Suprapubic skin (tissue), 4 donors: ENCODE data around the gene NR2F6. TPM values are rescaled to one million over a fixed set of nuclear protein-coding genes. Genes with fewer than 3 reads are reported as not detected.

ENCODE experiments used
- DNase-seq, 2 donors: peaks; one replicate each; pipeline ENCODE4 v3.0.0-alpha.2; 2019; ENCODE audit warnings: low spot score in 2 of 2
- H3K27ac ChIP-seq: fragments of 200-600 bp; sonication (generic); one replicate; pipeline ENCODE4 v1.5.1; 2019
- H3K27me3 ChIP-seq: fragments of 200-600 bp; sonication (generic); one replicate; pipeline ENCODE4 v1.5.1; 2019
- H3K36me3 ChIP-seq: fragments of 200-600 bp; sonication (generic); one replicate; pipeline ENCODE4 v1.5.1; 2019
- H3K4me1 ChIP-seq: fragments of 200-600 bp; sonication (generic); one replicate; pipeline ENCODE4 v1.5.1; 2019
- H3K4me3 ChIP-seq: fragments of 200-600 bp; sonication (generic); one replicate; pipeline ENCODE4 v1.5.1; 2019; ENCODE audit warnings: mild to moderate bottlenecking
- H3K9me3 ChIP-seq: fragments of 200-600 bp; sonication (generic); one replicate; pipeline ENCODE4 v1.5.1; 2019
- EP300 ChIP-seq: sonication (generic); formaldehyde crosslinking; IDR thresholded peaks from one replicate; pipeline ENCODE4 v1.6.1; 2017; ENCODE audit warnings: antibody characterized with exemption
- POLR2A ChIP-seq, 2 donors: fragments of 450-650 bp; IDR thresholded peaks; one replicate each; pipeline ENCODE4 v1.6.1; 2017; ENCODE audit warnings: antibody characterized with exemption in 2 of 2, mild to moderate bottlenecking in 2 of 2, moderate library complexity in 2 of 2
- POLR2AphosphoS5 ChIP-seq, 3 donors: sonication (generic); formaldehyde crosslinking; IDR thresholded peaks; one replicate each; pipeline ENCODE4 v1.6.1; 2017; ENCODE audit warnings: antibody characterized with exemption in 3 of 3
- WGBS: methylation state at CpG from one replicate; pipeline ENCODE4 v1.1.5; 2018; 5-methylcytosine and 5-hydroxymethylcytosine counted together
- total RNA-seq, 4 donors: library from RNA; depleted of rRNA; stranded (reverse); fragments of >200 nt; gene quantifications; one replicate each; pipeline ENCODE4 v1.1.0, GENCODE V29; 2016
- TF ChIP-seq, protein P1 (sequence below), 2 donors: fragments of 200-600 bp in 1 of 2; fragments of 450-650 bp in 1 of 2; sonication (generic) in 1 of 2; IDR thresholded peaks; one replicate each; pipeline ENCODE4 v1.5.1; 2016 to 2019; ENCODE audit warnings: antibody characterized with exemption in 2 of 2, mild to moderate bottlenecking in 1 of 2, moderate library complexity in 1 of 2

NR2F6 gene
- total RNA-seq, 4 donors from 2014 or later, result 25.8 to 79.3 (median 54.8) TPM

DNA sequence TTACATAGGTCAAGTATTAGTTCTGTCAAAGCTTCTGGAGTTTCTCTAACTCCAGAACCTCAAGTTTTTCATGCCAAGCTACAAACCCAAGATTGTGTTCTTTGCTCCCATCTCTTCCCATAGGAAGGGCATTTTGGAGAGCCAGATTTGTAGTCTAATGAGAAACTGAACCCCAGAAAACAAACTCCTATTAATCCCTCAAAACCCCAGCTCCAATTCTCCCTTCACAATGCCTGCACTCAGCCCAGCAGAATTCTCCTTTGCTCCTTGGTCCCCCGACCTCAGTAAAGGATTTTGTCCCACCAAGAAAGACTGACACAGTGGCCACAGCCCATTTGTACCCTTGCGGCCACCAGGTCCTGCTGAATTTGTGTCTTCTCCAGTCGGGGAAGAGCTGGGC is 10.4 kb upstream of the NR2F6 start:
- Histone ChIP-seq H3K27ac (no peak overlapping the region), H3K4me3 (no peak overlapping the region), H3K27me3 (no peaks in the 10 kb centered on the region), H3K9me3 (no peaks in the 10 kb centered on the region), H3K4me1 (no peaks in the 10 kb centered on the region), H3K36me3 (no peaks in the 10 kb centered on the region)
- DNase-seq, result no peak
- TF ChIP-seq POLR2A (IDR thresholded peaks at IDR 0.05) (no peak), EP300 (no peak), POLR2AphosphoS5 (IDR thresholded peaks at IDR 0.05) (no peak)
- TF ChIP-seq, protein P1, sequence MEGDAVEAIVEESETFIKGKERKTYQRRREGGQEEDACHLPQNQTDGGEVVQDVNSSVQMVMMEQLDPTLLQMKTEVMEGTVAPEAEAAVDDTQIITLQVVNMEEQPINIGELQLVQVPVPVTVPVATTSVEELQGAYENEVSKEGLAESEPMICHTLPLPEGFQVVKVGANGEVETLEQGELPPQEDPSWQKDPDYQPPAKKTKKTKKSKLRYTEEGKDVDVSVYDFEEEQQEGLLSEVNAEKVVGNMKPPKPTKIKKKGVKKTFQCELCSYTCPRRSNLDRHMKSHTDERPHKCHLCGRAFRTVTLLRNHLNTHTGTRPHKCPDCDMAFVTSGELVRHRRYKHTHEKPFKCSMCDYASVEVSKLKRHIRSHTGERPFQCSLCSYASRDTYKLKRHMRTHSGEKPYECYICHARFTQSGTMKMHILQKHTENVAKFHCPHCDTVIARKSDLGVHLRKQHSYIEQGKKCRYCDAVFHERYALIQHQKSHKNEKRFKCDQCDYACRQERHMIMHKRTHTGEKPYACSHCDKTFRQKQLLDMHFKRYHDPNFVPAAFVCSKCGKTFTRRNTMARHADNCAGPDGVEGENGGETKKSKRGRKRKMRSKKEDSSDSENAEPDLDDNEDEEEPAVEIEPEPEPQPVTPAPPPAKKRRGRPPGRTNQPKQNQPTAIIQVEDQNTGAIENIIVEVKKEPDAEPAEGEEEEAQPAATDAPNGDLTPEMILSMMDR (IDR thresholded peaks at IDR 0.05), result no peak
- WGBS, result 81% methylated on average over 3 of the region's 3 CpGs

- H3K4me3 ChIP-seq, result no peak overlapping the region
- TF ChIP-seq EP300 (no peak), POLR2AphosphoS5 (IDR thresholded peaks at IDR 0.05) (no peak), POLR2A (IDR thresholded peaks at IDR 0.05) (no peak)
- TF ChIP-seq, protein P1 (IDR thresholded peaks at IDR 0.05), result no peak
- no peak overlapping the region for H3K27ac ChIP-seq
- no peaks in the 10 kb centered on the region for H3K9me3 ChIP-seq
- H3K36me3 ChIP-seq, result no peaks in the 10 kb centered on the region
- H3K27me3 ChIP-seq, result no peaks in the 10 kb centered on the region
- WGBS, result 67% methylated on average over 11 of the region's 18 CpGs
- no peaks in the 10 kb centered on the region for H3K4me1 ChIP-seq
- DNase-seq, result no peak
Measured at GRCh38 chr19:17255150-17255621, 9.5 kb upstream of the NR2F6 start.

GRCh38 chr19:17254636-17255035 is 8.9 kb upstream of the NR2F6 start:
- DNase-seq, result no peak
- H3K36me3 ChIP-seq, result no peaks in the 10 kb centered on the region
- no peaks in the 10 kb centered on the region for H3K4me1 ChIP-seq
- H3K4me3 ChIP-seq, result no peak overlapping the region
- H3K9me3 ChIP-seq, result no peaks in the 10 kb centered on the region
- WGBS, result 88% methylated on average over 10 of the region's 10 CpGs
- no peaks in the 10 kb centered on the region for H3K27me3 ChIP-seq
- TF ChIP-seq EP300 (no peak), POLR2AphosphoS5 (IDR thresholded peaks at IDR 0.05) (no peak), POLR2A (IDR thresholded peaks at IDR 0.05) (no peak)
- TF ChIP-seq, protein P1 (IDR thresholded peaks at IDR 0.05), result no peak
- H3K27ac ChIP-seq, result no peak overlapping the region

DNA sequence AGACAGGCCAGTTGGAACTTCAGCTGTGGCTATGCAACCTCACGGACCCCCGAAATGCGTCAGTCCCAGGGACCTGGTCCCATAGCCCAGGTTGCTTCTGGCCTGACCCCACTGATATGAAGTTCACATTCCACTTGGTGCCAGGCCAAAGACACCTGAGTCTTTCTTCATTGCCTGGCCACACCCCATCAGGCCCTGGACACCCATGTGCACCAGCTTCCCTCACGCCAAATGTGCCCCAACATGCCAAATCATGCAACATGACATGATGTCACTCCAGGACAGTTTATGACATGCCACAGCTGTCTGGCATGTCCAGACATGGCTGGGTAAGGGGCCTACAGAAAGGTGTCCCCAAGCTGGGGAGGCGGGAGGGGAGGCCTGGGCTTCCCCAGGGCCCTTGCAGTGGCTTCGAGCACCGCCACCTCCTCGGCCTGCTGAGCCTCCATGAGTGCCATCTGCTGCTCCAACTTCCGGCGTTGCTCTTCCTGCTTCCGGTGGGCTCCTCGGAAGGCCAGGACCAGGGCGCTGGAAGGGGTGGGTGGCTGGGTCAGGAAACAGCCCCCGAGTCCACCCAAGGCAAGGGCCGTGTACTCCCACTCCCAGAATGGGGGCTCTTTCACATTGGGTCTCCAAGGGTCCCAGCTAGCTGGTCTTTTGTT is 4.3 kb upstream of the NR2F6 start:
- H3K4me1 ChIP-seq, result peaks cover 19% of the 10 kb centered on the region
- H3K27ac ChIP-seq, result no peak overlapping the region
- TF ChIP-seq POLR2AphosphoS5 (IDR thresholded peaks at IDR 0.05) (no peak), POLR2A (IDR thresholded peaks at IDR 0.05) (no peak), EP300 (no peak)
- TF ChIP-seq, protein P1 (IDR thresholded peaks at IDR 0.05), result no peak
- no peaks in the 10 kb centered on the region for H3K36me3 ChIP-seq
- H3K27me3 ChIP-seq, result no peaks in the 10 kb centered on the region
- no peak overlapping the region for H3K4me3 ChIP-seq
- no peak for DNase-seq
- H3K9me3 ChIP-seq, result no peaks in the 10 kb centered on the region
- 80% methylated on average over 12 of the region's 15 CpGs for WGBS

GRCh38 chr19:17248011-17248776 is 2.5 kb upstream of the NR2F6 start:
- Histone ChIP-seq H3K36me3 (no peaks in the 10 kb centered on the region), H3K4me3 (no peak overlapping the region), H3K27ac (no peak overlapping the region), H3K27me3 (no peaks in the 10 kb centered on the region), H3K4me1 (peaks cover 36% of the 10 kb centered on the region), H3K9me3 (no peaks in the 10 kb centered on the region)
- no peak for DNase-seq
- no peak for TF ChIP-seq POLR2AphosphoS5 (IDR thresholded peaks at IDR 0.05)
- TF ChIP-seq, protein P1 (IDR thresholded peaks at IDR 0.05), result no peak
- no peak for TF ChIP-seq POLR2A (IDR thresholded peaks at IDR 0.05)
- TF ChIP-seq EP300, result no peak
- WGBS, result 61% methylated on average over 2 of the region's 21 CpGs
